H1 (cell line): ENCODE measurements around the gene LRRC15. TPM values are rescaled to one million over a fixed set of nuclear protein-coding genes. Genes with fewer than 3 reads are reported as not detected.

Experiments used
- ATF3 ChIP-seq: IDR thresholded peaks from 2 replicates; pipeline ENCODE4 v1.6.1; 2011; ENCODE audit warnings: low read depth, mild to moderate bottlenecking, low read length; ENCODE audit not compliant: insufficient read depth
- BACH1 ChIP-seq: IDR thresholded peaks from 2 replicates; pipeline ENCODE4 v1.6.1; 2012; ENCODE audit warnings: low read length, improper control_type of control experiment
- BCL11A ChIP-seq, 2 experiments: IDR thresholded peaks; one replicate each; pipeline ENCODE4 v1.6.1; 2011; ENCODE audit warnings: low read depth in 2 of 2, low read length in 2 of 2, mild to moderate bottlenecking in 2 of 2
- CHD2 ChIP-seq: IDR thresholded peaks from 2 replicates; pipeline ENCODE4 v1.6.1; 2012; ENCODE audit warnings: low read length, improper control_type of control experiment
- EP300 ChIP-seq, 2 experiments: IDR thresholded peaks; 1 replicate in 1 of 2; 2 replicates in 1 of 2; pipeline ENCODE4 v1.6.1; 2011 to 2012; ENCODE audit warnings: low read depth in 2 of 2, low read length in 2 of 2, mild to moderate bottlenecking in 2 of 2, borderline replicate concordance in 1 of 2, inconsistent platforms in 1 of 2, moderate library complexity in 1 of 2
- HDAC2 ChIP-seq, 2 experiments: fragments of 300-600 bp in 1 of 2; sonication (generic) in 1 of 2; IDR thresholded peaks; 2 replicates each; pipeline ENCODE4 v1.6.1; 2011 to 2012; ENCODE audit warnings: low read depth in 2 of 2, low read length in 2 of 2, mild to moderate bottlenecking in 2 of 2, moderate library complexity in 2 of 2, borderline replicate concordance in 1 of 2, inconsistent platforms in 1 of 2
- KDM5A ChIP-seq: fragments of 200-600 bp; IDR thresholded peaks from 2 replicates; pipeline ENCODE4 v1.7.1; 2012; ENCODE audit warnings: mild to moderate bottlenecking, low read length, inconsistent platforms, mixed read lengths
- NANOG ChIP-seq: IDR thresholded peaks from 2 replicates; pipeline ENCODE4 v1.6.1; 2011; ENCODE audit warnings: low read length, low read depth, mild to moderate bottlenecking, inconsistent platforms; ENCODE audit not compliant: insufficient read depth, poor library complexity, severe bottlenecking
- NRF1 ChIP-seq: IDR thresholded peaks from 2 replicates; pipeline ENCODE4 v1.6.1; 2011; ENCODE audit warnings: mild to moderate bottlenecking, low read depth, low read length, improper control_type of control experiment
- POLR2A ChIP-seq, 2 experiments: IDR thresholded peaks; 1 replicate in 1 of 2; 2 replicates in 1 of 2; pipeline ENCODE4 v1.6.1; 2011; ENCODE audit warnings: low read depth in 2 of 2, low read length in 2 of 2, mild to moderate bottlenecking in 2 of 2; ENCODE audit errors: control extremely low read depth in 1 of 2
- RBBP5 ChIP-seq: IDR thresholded peaks from 2 replicates; pipeline ENCODE4 v1.7.1; 2012; ENCODE audit warnings: low read depth, mild to moderate bottlenecking, inconsistent platforms, low read length, moderate library complexity, borderline replicate concordance
- RFX5 ChIP-seq: IDR thresholded peaks from 2 replicates; pipeline ENCODE4 v1.6.1; 2011; ENCODE audit warnings: low read depth, low read length, improper control_type of control experiment, borderline replicate concordance
- RNF2 ChIP-seq: fragments of 200-900, 300-1000 bp; sonication (generic); IDR thresholded peaks from 2 replicates; pipeline ENCODE4 v1.7.1; 2016; ENCODE audit warnings: borderline replicate concordance, low read depth, mild to moderate bottlenecking, antibody characterized with exemption, low read length; ENCODE audit not compliant: poor library complexity, severe bottlenecking; ENCODE audit errors: missing control alignments
- RXRA ChIP-seq: IDR thresholded peaks from 2 replicates; pipeline ENCODE4 v1.6.1; 2011; ENCODE audit warnings: low read depth, mild to moderate bottlenecking, low read length, moderate library complexity; ENCODE audit not compliant: insufficient read depth
- SIN3A ChIP-seq, 2 experiments: IDR thresholded peaks in 1 of 2; conservative IDR thresholded peaks in 1 of 2; 2 replicates each; pipeline ENCODE4 v1.6.1; 2011 to 2012; ENCODE audit warnings: low read length in 2 of 2, improper control_type of control experiment in 1 of 2, low read depth in 1 of 2, mild to moderate bottlenecking in 1 of 2
- SP1 ChIP-seq: IDR thresholded peaks from 2 replicates; pipeline ENCODE4 v1.6.1; 2011; ENCODE audit warnings: low read depth, low read length
- SP2 ChIP-seq: IDR thresholded peaks from 2 replicates; pipeline ENCODE4 v1.6.1; 2012; ENCODE audit warnings: mild to moderate bottlenecking, low read length, inconsistent platforms
- SP4 ChIP-seq: IDR thresholded peaks from 2 replicates; pipeline ENCODE4 v1.6.1; 2012; ENCODE audit warnings: low read length, inconsistent platforms
- SRF ChIP-seq: IDR thresholded peaks from 2 replicates; pipeline ENCODE4 v1.6.1; 2011; ENCODE audit warnings: mild to moderate bottlenecking, low read depth, low read length, moderate library complexity
- SUZ12 ChIP-seq: fragments of 200-600 bp; sonication (generic); IDR thresholded peaks from 2 replicates; pipeline ENCODE4 v1.6.1; 2012; ENCODE audit warnings: mild to moderate bottlenecking, inconsistent platforms, low read length, moderate library complexity, mixed read lengths
- TAF1 ChIP-seq: IDR thresholded peaks from 2 replicates; pipeline ENCODE4 v1.6.1; 2011; ENCODE audit warnings: mild to moderate bottlenecking, low read depth, low read length
- TAF7 ChIP-seq: optimal IDR thresholded peaks from 2 replicates; pipeline ENCODE3; 2011; ENCODE audit warnings: low read depth, mild to moderate bottlenecking, inconsistent platforms, low read length, moderate library complexity, borderline replicate concordance
- polyA plus RNA-seq, 7 experiments: library from polyadenylated mRNA; depleted of rRNA in 3 of 7; stranded (reverse) in 5 of 7; unstranded in 2 of 7; fragments of >200 nt in 5 of 7; fragments of 200-250 nt in 2 of 7; gene quantifications; 1 replicate in 5 of 7; 2 replicates in 1 of 7; 4 replicates in 1 of 7; pipeline versions ENCODE4 v1.2.1 to v1.2.3, GENCODE V29; 2011 to 2013; ENCODE audit warnings: missing spikeins in 2 of 7, mixed read lengths in 2 of 7
- total RNA-seq: library from RNA; stranded (reverse); fragmentation: NEBNext Ultra II Directional; extraction: Animal tissue kit (Norgen Biotek cat#: 25700); gene quantifications from 2 replicates; pipeline ENCODE4 v1.2.1, GENCODE V29; 2021

LRRC15 gene
- total and polyA plus RNA-seq, 2 of the 8 experiments (the other 6 are each of a cell fraction or from before 2014, with no cell fraction given), result 0.15 to 0.37 TPM

DNA sequence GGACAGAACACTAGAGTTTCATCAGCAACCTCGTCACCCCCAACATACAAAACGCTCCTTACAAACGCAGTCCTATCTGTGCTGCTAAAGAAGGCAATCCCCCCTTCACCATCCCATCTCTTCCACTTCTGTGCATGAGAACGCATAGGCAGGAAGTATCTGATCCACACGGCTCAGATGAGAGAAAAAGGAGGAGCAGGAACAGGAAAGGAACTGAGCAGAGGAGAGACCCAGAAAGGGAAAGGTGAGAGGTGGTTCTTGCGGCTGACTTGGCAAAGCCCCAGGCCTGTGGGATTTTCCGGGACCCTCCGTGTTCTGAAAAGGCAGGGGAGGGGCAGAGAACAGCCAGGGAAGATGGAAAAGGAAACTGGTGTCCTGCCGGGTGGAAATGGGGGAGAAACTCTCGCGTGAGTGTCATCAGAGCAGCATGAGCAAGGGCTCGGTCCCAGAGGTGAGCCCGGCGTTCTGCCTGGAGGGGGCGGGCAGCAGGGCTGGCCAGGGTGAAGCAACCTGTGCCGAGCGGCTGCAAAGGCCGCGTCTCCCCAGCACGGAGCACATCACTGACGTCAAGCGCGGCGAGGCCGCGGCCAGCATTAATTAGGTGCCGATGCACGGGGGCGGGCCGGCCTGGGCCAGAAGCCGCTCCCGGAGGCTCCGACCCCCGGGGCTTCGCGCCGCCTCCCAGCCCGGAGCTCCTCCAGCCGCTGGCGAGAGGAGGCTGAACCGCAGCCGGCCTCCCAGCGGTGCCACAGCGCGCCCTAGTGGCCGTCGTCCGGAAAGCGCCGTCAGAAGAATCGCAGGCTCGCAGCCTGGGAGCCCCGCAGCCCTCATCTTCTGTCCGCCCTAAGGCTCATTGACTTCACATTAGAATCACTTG lies 54.2 kb downstream of the LRRC15 start (continued):
- TF ChIP-seq TAF7 (peak; percentile 72), CHD2 (0 out of 2 replicates have a peak, but pooled peaks have one; percentile 9), RNF2 (no peak), SP4 (0 out of 2 replicates have a peak, but pooled peaks have one; percentile 48), TAF1 (no peak), SIN3A (conservative IDR thresholded peaks at IDR 0.05 in 1 of 2, IDR thresholded peaks at IDR 0.05 in 1 of 2; ENCODE audit: low read depth in 1 of 2, low read length in 2 of 2) (peak in 1 of 2 experiments; percentile 52; a peak in 1 of 4 replicates), NANOG (peak; percentile 54), SP1 (no peak), NRF1 (no peak), RXRA (peak; percentile 72; the same call in 1 of the 2 replicates), KDM5A (no peak), BCL11A (IDR thresholded peaks at IDR 0.05; ENCODE audit: low read depth in 2 of 2, low read length in 2 of 2) (no peak), RFX5 (no peak), POLR2A (IDR thresholded peaks at IDR 0.05; ENCODE audit: control extremely low read depth in 1 of 2, low read depth in 2 of 2, low read length in 2 of 2) (no peak), SP2 (no peak), SUZ12 (no peak), BACH1 (no peak), EP300 (IDR thresholded peaks at IDR 0.05; ENCODE audit: borderline replicate concordance in 1 of 2, low read depth in 2 of 2, low read length in 2 of 2) (peak in 1 of 2 experiments; percentile 48; a peak in 1 of 3 replicates), HDAC2 (IDR thresholded peaks at IDR 0.05; ENCODE audit: borderline replicate concordance in 1 of 2, low read depth in 2 of 2, low read length in 2 of 2) (no peak), RBBP5 (no peak), ATF3 (0 out of 2 replicates have a peak, but pooled peaks have one; percentile 13), SRF (no peak)
- TF ChIP-seq, all 59 proteins: peak for 21
